K562 (cell line): ENCODE measurements around the gene ZSWIM1. TPM values are rescaled to one million over a fixed set of nuclear protein-coding genes. Genes with fewer than 3 reads are reported as not detected.

Source experiments
- ASH1L ChIP-seq: fragments of 450-650 bp; IDR thresholded peaks from 2 replicates; pipeline ENCODE4 v1.6.1; 2018; ENCODE audit warnings: borderline replicate concordance, mild to moderate bottlenecking, low read depth; ENCODE audit not compliant: partially characterized antibody
- CEBPZ ChIP-seq: fragments of 150-350 bp; IDR thresholded peaks from 2 replicates; pipeline ENCODE4 v1.6.1; 2014; ENCODE audit warnings: low read depth, mild to moderate bottlenecking, low read length, borderline replicate concordance
- CREB3 ChIP-seq: fragments of 450-650 bp; conservative IDR thresholded peaks from 2 replicates; pipeline ENCODE4 v1.6.1; 2016; ENCODE audit warnings: missing genetic modification characterization, low read depth, mild to moderate bottlenecking, missing compliant biosample characterization, moderate library complexity
- EGR1 ChIP-seq: fragments of 450-650 bp; conservative IDR thresholded peaks from 2 replicates; pipeline ENCODE4 v1.6.1; 2017; ENCODE audit warnings: mild to moderate bottlenecking
- HMGXB4 ChIP-seq: sonication (generic); formaldehyde crosslinking; IDR thresholded peaks from 2 replicates; pipeline ENCODE4 v1.8.1; 2023; ENCODE audit warnings: mild to moderate bottlenecking, missing genetic modification reagents
- HNRNPUL1 ChIP-seq: fragments of 200-400 bp; formaldehyde crosslinking; IDR thresholded peaks from 2 replicates; pipeline ENCODE4 v1.6.1; 2017; ENCODE audit warnings: low read length
- JUND ChIP-seq, 2 experiments: IDR thresholded peaks; 2 replicates in 1 of 2; 3 replicates in 1 of 2; pipeline ENCODE4 v1.6.1; 2011; ENCODE audit warnings: borderline replicate concordance in 2 of 2, low read depth in 2 of 2, low read length in 2 of 2, improper control_type of control experiment in 1 of 2, missing biosample characterization in 1 of 2, missing genetic modification characterization in 1 of 2, missing genetic modification reagents in 1 of 2
- KDM4B ChIP-seq, 2 experiments: fragments of 450-650 bp in 1 of 2; sonication (generic) in 1 of 2; IDR thresholded peaks; 2 replicates each; pipeline ENCODE4 v1.6.1; 2016 to 2017; ENCODE audit warnings: borderline replicate concordance in 2 of 2, antibody characterized with exemption in 1 of 2, low read depth in 1 of 2, mild to moderate bottlenecking in 1 of 2
- MIER1 ChIP-seq: fragments of 450-650 bp; IDR thresholded peaks from 2 replicates; pipeline ENCODE4 v1.6.1; 2016; ENCODE audit warnings: antibody characterized with exemption, mild to moderate bottlenecking, low read depth
- NFRKB ChIP-seq: fragments of 450-650 bp; IDR thresholded peaks from 2 replicates; pipeline ENCODE4 v1.6.1; 2016; ENCODE audit warnings: low read depth
- PHB ChIP-seq: fragments of 250-450 bp; sonication (Bioruptor Pico); IDR thresholded peaks from 2 replicates; pipeline ENCODE4 v1.5.0; 2021
- RBBP5 ChIP-seq: fragments of 200-600 bp; sonication (generic); IDR thresholded peaks from 2 replicates; pipeline ENCODE4 v1.6.1; 2012; ENCODE audit warnings: borderline replicate concordance, mild to moderate bottlenecking, low read length, control low read depth, inconsistent platforms; ENCODE audit not compliant: insufficient read depth, poor library complexity, severe bottlenecking
- SETDB1 ChIP-seq: IDR thresholded peaks from one replicate; pipeline ENCODE4 v1.6.1; 2012; ENCODE audit warnings: low read length, control low read depth, inconsistent platforms
- SMAD1 ChIP-seq: fragments of 150-350 bp; IDR thresholded peaks from 2 replicates; pipeline ENCODE4 v1.6.1; 2014; ENCODE audit warnings: low read length, low read depth; ENCODE audit not compliant: partially characterized antibody
- SUPT5H ChIP-seq: fragments of 450-650 bp; IDR thresholded peaks from 2 replicates; pipeline ENCODE4 v1.6.1; 2016
- ZNF12 ChIP-seq: sonication (generic); formaldehyde crosslinking; IDR thresholded peaks from 2 replicates; pipeline ENCODE4 v1.4.0; 2020; ENCODE audit warnings: mild to moderate bottlenecking, missing genetic modification reagents
- polyA plus RNA-seq, 8 experiments: library from polyadenylated mRNA; depleted of rRNA in 4 of 8; stranded (reverse) in 5 of 8; unstranded in 3 of 8; fragments of >200 nt; fragmentation: Nextera tagmentation in 2 of 8; fragmentation: Illumina TruSeq in 1 of 8; extraction: Ambion mirVana in 2 of 8; extraction: Trizol in 1 of 8; gene quantifications; 2 replicates each; pipeline versions ENCODE4 v1.2.1 to v1.2.3, GENCODE V29; 2011 to 2014; ENCODE audit warnings: inconsistent platforms in 1 of 8, missing spikeins in 1 of 8
- total RNA-seq, 7 experiments: library from RNA; depleted of rRNA in 6 of 7; stranded (reverse); fragments of >200 nt in 6 of 7; fragmentation: Illumina TruSeq in 2 of 7; extraction: Trizol in 2 of 7; gene quantifications; 2 replicates each; pipeline versions ENCODE4 v1.2.1 to v1.2.3, GENCODE V29; 2011 to 2021; ENCODE audit warnings: low replicate concordance in 1 of 7
- TF ChIP-seq, protein P1 (sequence below): sonication (generic); formaldehyde crosslinking; IDR thresholded peaks from 2 replicates; pipeline ENCODE4 v1.8.0; 2022; ENCODE audit warnings: mild to moderate bottlenecking, missing genetic modification reagents
- TF ChIP-seq, protein P2 (sequence below), 2 experiments: fragments of 450-650 bp; IDR thresholded peaks; 2 replicates each; pipeline ENCODE4 v1.6.1; 2016

ZSWIM1 gene
- total and polyA plus RNA-seq, 9 of the 15 experiments (the other 6 are each of a cell fraction or from before 2014, with no cell fraction given), result 2.5 to 15.6 (median 9.5) TPM

- TF ChIP-seq, protein P1, sequence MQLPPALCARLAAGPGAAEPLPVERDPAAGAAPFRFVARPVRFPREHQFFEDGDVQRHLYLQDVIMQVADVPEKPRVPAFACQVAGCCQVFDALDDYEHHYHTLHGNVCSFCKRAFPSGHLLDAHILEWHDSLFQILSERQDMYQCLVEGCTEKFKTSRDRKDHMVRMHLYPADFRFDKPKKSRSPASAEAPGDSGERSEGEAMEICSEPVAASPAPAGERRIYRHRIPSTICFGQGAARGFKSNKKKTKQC (CRISPR knock-in tag), result no peak
- peak in 1 of 2 experiments; percentile 24; a peak in 1 of 4 replicates for TF ChIP-seq KDM4B (IDR thresholded peaks at IDR 0.05; ENCODE audit: borderline replicate concordance in 2 of 2, low read depth in 1 of 2)
- TF ChIP-seq EGR1, result no peak
- peak; percentile 67; the same call in 1 of the 2 replicates for TF ChIP-seq NFRKB
- TF ChIP-seq, protein P2, sequence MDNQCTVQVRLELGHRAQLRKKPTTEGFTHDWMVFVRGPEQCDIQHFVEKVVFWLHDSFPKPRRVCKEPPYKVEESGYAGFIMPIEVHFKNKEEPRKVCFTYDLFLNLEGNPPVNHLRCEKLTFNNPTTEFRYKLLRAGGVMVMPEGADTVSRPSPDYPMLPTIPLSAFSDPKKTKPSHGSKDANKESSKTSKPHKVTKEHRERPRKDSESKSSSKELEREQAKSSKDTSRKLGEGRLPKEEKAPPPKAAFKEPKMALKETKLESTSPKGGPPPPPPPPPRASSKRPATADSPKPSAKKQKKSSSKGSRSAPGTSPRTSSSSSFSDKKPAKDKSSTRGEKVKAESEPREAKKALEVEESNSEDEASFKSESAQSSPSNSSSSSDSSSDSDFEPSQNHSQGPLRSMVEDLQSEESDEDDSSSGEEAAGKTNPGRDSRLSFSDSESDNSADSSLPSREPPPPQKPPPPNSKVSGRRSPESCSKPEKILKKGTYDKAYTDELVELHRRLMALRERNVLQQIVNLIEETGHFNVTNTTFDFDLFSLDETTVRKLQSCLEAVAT (IDR thresholded peaks at IDR 0.05), result peak in 1 of 2 experiments; percentile 83; a peak in 2 of 4 replicates
- TF ChIP-seq CREB3, result 0 out of 2 replicates have a peak, but pooled peaks have one; percentile 40
- no peak for TF ChIP-seq CEBPZ
- no peak for TF ChIP-seq ASH1L
- TF ChIP-seq SETDB1, result no peak
- no peak for TF ChIP-seq RBBP5
- no peak for TF ChIP-seq SUPT5H
- no peak for TF ChIP-seq SMAD1
- TF ChIP-seq HMGXB4, result no peak
- no peak for TF ChIP-seq HNRNPUL1
- 0 out of 2 replicates have a peak, but pooled peaks have one; percentile 73 for TF ChIP-seq MIER1
- TF ChIP-seq JUND (IDR thresholded peaks at IDR 0.05; ENCODE audit: borderline replicate concordance, low read depth, low read length), result no peak
- TF ChIP-seq JUND (tag; IDR thresholded peaks at IDR 0.05; ENCODE audit: borderline replicate concordance, low read depth, low read length), result no peak
- no peak for TF ChIP-seq ZNF12 (CRISPR knock-in tag)
- no peak for TF ChIP-seq PHB (CRISPR knock-in tag)
Observed at GRCh38 chr20:45909817-45910669, 29.0 kb downstream of the ZSWIM1 start (continued).
